ENCODE results near the gene TPM3. TPM values are rescaled to one million over a fixed set of nuclear protein-coding genes. Genes with fewer than 3 reads are reported as not detected.
A peak's percentile ranks its signal among the peaks of the same experiment; 100 is the strongest.
"Not testable (repeated sequence)": the region's sequence is repeated elsewhere in the genome, so short reads cannot be mapped to it uniquely, and the experiment has no call there.

TPM3 gene
- total RNA-seq: 100 to 1,000 TPM; 856 to 880 TPM

DNA sequence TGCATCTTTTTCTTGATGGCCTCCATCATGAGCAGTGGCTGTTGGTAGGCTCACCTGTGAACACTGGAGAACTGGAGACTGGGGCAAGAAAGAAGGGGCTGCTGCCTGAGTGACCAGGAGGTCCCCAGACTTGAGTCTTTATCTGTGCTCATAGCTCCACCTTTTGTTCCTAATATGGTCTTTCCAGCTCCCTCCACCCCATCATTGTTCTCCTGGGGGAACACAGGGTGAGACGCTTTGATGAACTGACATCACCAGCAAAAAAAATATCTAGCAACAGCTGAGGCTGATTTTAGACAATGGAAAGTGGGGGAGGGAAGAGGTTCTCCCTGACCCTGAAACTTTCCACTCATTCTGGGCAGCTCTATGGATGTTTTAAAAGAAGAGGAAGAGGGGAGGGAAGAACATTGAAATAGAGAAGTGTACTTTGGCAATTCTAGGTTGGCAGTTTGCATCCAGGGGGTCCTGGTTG lies at the start of gene TPM3:
TSS of gene TPM3 (minus strand) at position 111 of the 472 bp plus-strand sequence. CDS start at position 29, 82 bp downstream.
- H3K27ac Mint-ChIP-seq: no peak within 1 kb of the TSS
- POLR2A ChIA-PET: no interaction called here

GRCh38 chr1:154240294-154240833 lies 48.5 kb upstream of the TPM3 start:
- CTCF ChIA-PET: no interaction called here

More for the DNA sequence above, at the start of gene TPM3:
- H3K36me3 Mint-ChIP-seq (ENCODE audit: low read depth): no peaks in the 10 kb centered on the region
- no peaks in the 10 kb centered on the region for H3K9me3 Mint-ChIP-seq (ENCODE audit: insufficient read depth)
- H3K27me3 Mint-ChIP-seq (ENCODE audit: low read depth): peaks cover 49% of the 10 kb centered on the region
- ATAC-seq (peak; percentile 31), DNase-seq (no peak)
- H3K4me1 Mint-ChIP-seq (ENCODE audit: low read depth): peaks cover 8% of the 10 kb centered on the region
- CTCF ChIA-PET: interaction anchor here (1.0 to 1.8 kb wide), 3 partner anchors 12 to 143 kb away, joined by 3 to 5 read pairs (median 4); no protein-coding TSS in a partner anchor
- no peak within 1 kb of the TSS for H3K4me3 Mint-ChIP-seq

DNA sequence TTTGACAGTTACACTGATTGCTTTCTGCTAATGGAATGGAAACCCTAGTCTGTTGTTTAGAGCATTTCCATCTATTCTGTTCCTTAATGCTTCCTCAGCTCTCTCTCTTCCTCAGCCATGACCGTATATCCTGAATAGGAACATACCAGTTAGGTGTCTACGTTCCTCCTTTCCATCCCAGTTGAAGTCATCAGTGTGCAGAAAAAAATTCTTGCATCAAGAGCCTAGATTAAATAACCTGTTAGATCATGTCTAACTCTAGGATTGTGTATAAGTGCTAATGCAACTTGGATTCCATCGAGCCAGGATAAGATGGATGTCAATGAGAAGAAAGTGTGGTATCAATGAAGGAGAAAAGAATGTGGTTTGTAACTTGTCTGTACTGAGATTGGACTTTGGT lies 47.6 kb upstream of the TPM3 start:
- peak overlapping the region; percentile 3 for H3K27ac Mint-ChIP-seq
- peaks cover 10% of the 10 kb centered on the region for H3K4me1 Mint-ChIP-seq (ENCODE audit: low read depth)
- no peaks in the 10 kb centered on the region for H3K9me3 Mint-ChIP-seq (ENCODE audit: insufficient read depth)
- peaks cover 84% of the 10 kb centered on the region for H3K36me3 Mint-ChIP-seq (ENCODE audit: low read depth)
- H3K27me3 Mint-ChIP-seq (ENCODE audit: low read depth): no peaks in the 10 kb centered on the region
- ChIA-PET CTCF (interaction anchor here (1.5 kb wide), 1 partner anchor 40 kb away, joined by 9 read pairs; no protein-coding TSS in a partner anchor), POLR2A (interaction anchor here (0.7 to 1.0 kb wide), 2 partner anchors 19 to 97 kb away, joined by 3 to 5 read pairs; a partner anchor contains a TSS)
- no peak overlapping the region for H3K4me3 Mint-ChIP-seq
- ATAC-seq: no peak
- no peak for DNase-seq

More at GRCh38 chr1:154240294-154240833, 48.5 kb upstream of the TPM3 start:
- H3K27me3 Mint-ChIP-seq (ENCODE audit: low read depth): no peaks in the 10 kb centered on the region
- DNase-seq (no peak), ATAC-seq (no peak)
- H3K4me3 Mint-ChIP-seq: no peak overlapping the region
- H3K9me3 Mint-ChIP-seq (ENCODE audit: insufficient read depth): no peaks in the 10 kb centered on the region
- H3K4me1 Mint-ChIP-seq (ENCODE audit: low read depth): peaks cover 10% of the 10 kb centered on the region
- POLR2A ChIA-PET: interaction anchor here (0.6 to 0.7 kb wide), 3 partner anchors 96 to 185 kb away, joined by 3 to 5 read pairs (median 4); no protein-coding TSS in a partner anchor
- peaks cover 79% of the 10 kb centered on the region for H3K36me3 Mint-ChIP-seq (ENCODE audit: low read depth)
- peak overlapping the region; percentile 32 for H3K27ac Mint-ChIP-seq

- H3K4me3 Mint-ChIP-seq: no peak overlapping the region
- ChIA-PET POLR2A (no interaction called here), CTCF (interaction anchor here (1.0 to 1.5 kb wide), 3 partner anchors 34 to 97 kb away, joined by 3 to 9 read pairs (median 3); no protein-coding TSS in a partner anchor)
- no peak overlapping the region for H3K27ac Mint-ChIP-seq
- H3K36me3 Mint-ChIP-seq (ENCODE audit: low read depth): peaks cover 83% of the 10 kb centered on the region
- peaks cover 10% of the 10 kb centered on the region for H3K4me1 Mint-ChIP-seq (ENCODE audit: low read depth)
- DNase-seq (no peak), ATAC-seq (no peak)
- no peaks in the 10 kb centered on the region for H3K9me3 Mint-ChIP-seq (ENCODE audit: insufficient read depth)
- H3K27me3 Mint-ChIP-seq (ENCODE audit: low read depth): no peaks in the 10 kb centered on the region
These were observed 46.1 kb upstream of the TPM3 start for GRCh38 chr1:154237880-154238506.

DNA sequence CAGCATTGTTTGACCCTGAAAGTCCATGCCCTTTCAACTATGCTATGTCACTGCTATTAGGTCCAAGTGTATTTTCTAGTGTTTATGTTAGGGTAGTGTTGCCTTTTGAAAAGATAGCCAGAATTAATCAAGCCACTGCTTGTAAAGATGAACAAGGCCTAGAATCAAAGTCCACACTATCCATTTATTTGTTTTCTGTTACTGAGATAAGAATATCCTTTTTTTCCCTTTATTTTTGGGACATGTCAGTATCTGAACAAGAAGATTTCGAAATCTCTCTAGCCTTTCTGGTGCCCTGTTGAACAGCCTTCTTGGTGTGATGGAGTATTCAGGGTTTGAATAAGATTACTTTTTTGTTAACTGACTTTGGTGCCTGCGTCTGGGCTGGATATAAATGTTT lies 45.5 kb upstream of the TPM3 start:
- H3K36me3 Mint-ChIP-seq (ENCODE audit: low read depth): peaks cover 78% of the 10 kb centered on the region
- no peaks in the 10 kb centered on the region for H3K9me3 Mint-ChIP-seq (ENCODE audit: insufficient read depth)
- H3K4me3 Mint-ChIP-seq: no peak overlapping the region
- H3K4me1 Mint-ChIP-seq (ENCODE audit: low read depth): peaks cover 10% of the 10 kb centered on the region
- H3K27ac Mint-ChIP-seq: no peak overlapping the region
- ChIA-PET POLR2A (no interaction called here), CTCF (interaction anchor here (1.0 kb wide), 1 partner anchor 34 kb away, joined by 3 read pairs; no protein-coding TSS in a partner anchor)
- no peak for DNase-seq
- no peaks in the 10 kb centered on the region for H3K27me3 Mint-ChIP-seq (ENCODE audit: low read depth)
- no peak for ATAC-seq

GRCh38 chr1:154236855-154237254 lies 45.0 kb upstream of the TPM3 start:
- no peaks in the 10 kb centered on the region for H3K27me3 Mint-ChIP-seq (ENCODE audit: low read depth)
- peaks cover 78% of the 10 kb centered on the region for H3K36me3 Mint-ChIP-seq (ENCODE audit: low read depth)

GRCh38 chr1:154233127-154233526 lies 41.2 kb upstream of the TPM3 start:
- ATAC-seq; H3K27me3 Mint-ChIP-seq (ENCODE audit: low read depth); CTCF ChIA-PET; H3K27ac Mint-ChIP-seq; DNase-seq; H3K4me3 Mint-ChIP-seq; H3K9me3 Mint-ChIP-seq (ENCODE audit: insufficient read depth); H3K4me1 Mint-ChIP-seq (ENCODE audit: low read depth): not testable (repeated sequence)
- POLR2A ChIA-PET: interaction anchor here (0.9 kb wide), 1 partner anchor 12 kb away, joined by 4 read pairs; no protein-coding TSS in a partner anchor
- H3K36me3 Mint-ChIP-seq (ENCODE audit: low read depth): peaks cover 74% of the 10 kb centered on the region

More at GRCh38 chr1:154236855-154237254, 45.0 kb upstream of the TPM3 start:
- Mint-ChIP-seq H3K4me1 (ENCODE audit: low read depth) (peaks cover 10% of the 10 kb centered on the region), H3K27ac (no peak overlapping the region), H3K9me3 (ENCODE audit: insufficient read depth) (no peaks in the 10 kb centered on the region), H3K4me3 (no peak overlapping the region)
- DNase-seq: no peak
- CTCF ChIA-PET: no interaction called here
- POLR2A ChIA-PET: interaction anchor here (0.5 kb wide), 1 partner anchor 54 kb away, joined by 4 read pairs; no protein-coding TSS in a partner anchor
- ATAC-seq: no peak

DNA sequence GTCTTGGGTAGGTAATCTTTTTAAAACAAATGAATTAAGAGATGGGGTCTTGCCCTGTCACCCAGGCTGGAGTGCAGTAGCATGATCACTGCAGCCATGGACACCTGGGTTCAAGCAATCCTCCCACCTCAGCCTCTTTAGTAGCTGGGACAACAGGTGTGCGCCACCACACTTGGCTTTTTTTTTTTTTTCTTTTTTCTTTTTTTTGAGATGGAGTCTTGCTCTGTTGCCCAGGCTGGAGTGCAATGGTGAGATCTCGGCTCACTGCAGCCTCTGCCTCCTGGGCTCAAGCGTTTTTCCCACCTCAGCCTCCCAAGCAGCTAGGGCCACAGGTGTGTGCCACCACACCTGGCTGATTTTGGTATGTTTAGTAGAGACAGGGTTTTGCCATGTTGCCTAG lies 39.2 kb upstream of the TPM3 start:
- CTCF ChIA-PET: interaction anchor here (1.5 kb wide), 1 partner anchor 32 kb away, joined by 5 read pairs; no protein-coding TSS in a partner anchor
- DNase-seq; H3K4me3 Mint-ChIP-seq; H3K4me1 Mint-ChIP-seq (ENCODE audit: low read depth); H3K27me3 Mint-ChIP-seq (ENCODE audit: low read depth); H3K9me3 Mint-ChIP-seq (ENCODE audit: insufficient read depth); ATAC-seq; H3K27ac Mint-ChIP-seq: not testable (repeated sequence)
- peaks cover 74% of the 10 kb centered on the region for H3K36me3 Mint-ChIP-seq (ENCODE audit: low read depth)
- POLR2A ChIA-PET: interaction anchor here (1.0 kb wide), 1 partner anchor 10 kb away, joined by 3 read pairs; no protein-coding TSS in a partner anchor

GRCh38 chr1:154225370-154225769 lies 33.5 kb upstream of the TPM3 start:
- Mint-ChIP-seq H3K4me3 (no peak overlapping the region), H3K9me3 (ENCODE audit: insufficient read depth) (peaks cover 9% of the 10 kb centered on the region), H3K4me1 (ENCODE audit: low read depth) (peaks cover 40% of the 10 kb centered on the region), H3K27ac (peak overlapping the region; percentile 20), H3K27me3 (ENCODE audit: low read depth) (no peaks in the 10 kb centered on the region), H3K36me3 (ENCODE audit: low read depth) (peaks cover 78% of the 10 kb centered on the region)
- POLR2A ChIA-PET: no interaction called here
- DNase-seq (no peak), ATAC-seq (no peak)
- CTCF ChIA-PET: interaction anchor here (1.3 to 3.6 kb wide), 2 partner anchors 26 to 47 kb away, joined by 3 to 17 read pairs; no protein-coding TSS in a partner anchor

DNA sequence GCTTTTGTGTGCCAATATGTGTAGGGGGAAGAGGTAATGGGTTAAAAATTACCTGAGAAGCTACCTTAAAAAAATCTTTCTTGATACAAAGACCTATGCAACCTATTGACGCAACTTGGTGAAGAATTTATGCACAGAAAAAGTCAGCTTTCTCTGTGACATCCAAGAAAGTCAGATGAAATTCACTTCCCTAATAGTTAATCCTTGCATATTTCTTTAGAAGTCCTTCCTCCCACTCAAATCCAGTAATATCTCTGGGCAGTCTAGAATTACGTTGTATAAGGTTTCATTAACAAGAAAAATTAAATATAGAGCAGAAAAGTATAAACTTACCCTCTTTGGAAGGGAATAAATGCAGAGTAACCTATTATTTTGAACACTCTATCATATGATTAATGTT lies 31.7 kb upstream of the TPM3 start:
- no peaks in the 10 kb centered on the region for H3K27me3 Mint-ChIP-seq (ENCODE audit: low read depth)
- H3K4me1 Mint-ChIP-seq (ENCODE audit: low read depth): peaks cover 50% of the 10 kb centered on the region
- ChIA-PET POLR2A (no interaction called here), CTCF (interaction anchor here (1.0 to 3.6 kb wide), 6 partner anchors 11 to 112 kb away, joined by 3 to 17 read pairs (median 4); no protein-coding TSS in a partner anchor)
- H3K4me3 Mint-ChIP-seq: no peak overlapping the region
- H3K27ac Mint-ChIP-seq: no peak overlapping the region
- ATAC-seq (no peak), DNase-seq (no peak)
- peaks cover 9% of the 10 kb centered on the region for H3K9me3 Mint-ChIP-seq (ENCODE audit: insufficient read depth)
- H3K36me3 Mint-ChIP-seq (ENCODE audit: low read depth): peaks cover 82% of the 10 kb centered on the region

- ChIA-PET POLR2A (interaction anchor here (0.6 to 2.5 kb wide), 3 partner anchors 21 to 65 kb away, joined by 3 to 9 read pairs (median 7); no protein-coding TSS in a partner anchor), CTCF (interaction anchor here (0.8 to 3.6 kb wide), 8 partner anchors 11 to 113 kb away, joined by 3 to 17 read pairs (median 3); no protein-coding TSS in a partner anchor)
- ATAC-seq (no peak), DNase-seq (no peak)
- H3K4me3 Mint-ChIP-seq: peak overlapping the region; percentile 99
- peak overlapping the region; percentile 40 for H3K27ac Mint-ChIP-seq
- H3K36me3 Mint-ChIP-seq (ENCODE audit: low read depth): peaks cover 83% of the 10 kb centered on the region
- peaks cover 57% of the 10 kb centered on the region for H3K4me1 Mint-ChIP-seq (ENCODE audit: low read depth)
- peaks cover 9% of the 10 kb centered on the region for H3K9me3 Mint-ChIP-seq (ENCODE audit: insufficient read depth)
- H3K27me3 Mint-ChIP-seq (ENCODE audit: low read depth): no peaks in the 10 kb centered on the region
These were observed 31.0 kb upstream of the TPM3 start for GRCh38 chr1:154222918-154223317.

All from activated CD8-positive, alpha-beta T cell treated with anti-CD3 and anti-CD28 coated beads, Interleukin-2, amount 10 ng/mL, durations not matched to agents 7 days and 5 days (primary cell).